ENCODE data around the gene TNRC18. TPM values are rescaled to one million over a fixed set of nuclear protein-coding genes. Genes with fewer than 3 reads are reported as not detected.
A peak's percentile ranks its signal among the peaks of the same experiment; 100 is the strongest.
"Not testable (repeated sequence)": the region's sequence is repeated elsewhere in the genome, so short reads cannot be mapped to it uniquely, and the experiment has no call there.

TNRC18 gene
- total RNA-seq, 1 experiment from 2014 or later: 10.2 TPM

- Histone ChIP-seq H4K20me1 (ENCODE audit: insufficient read depth, low read depth, low read length) (peaks cover 4% of the 10 kb centered on the region; the same call in 1 of the 2 replicates), H3K27me3 (ENCODE audit: low read length) (no peaks in the 10 kb centered on the region), H3K4me2 (ENCODE audit: low read depth, low read length, poor library complexity, severe bottlenecking) (no peak overlapping the region), H3K9me3 (ENCODE audit: low read length) (no peaks in the 10 kb centered on the region), H3K9ac (ENCODE audit: low read length) (no peak overlapping the region), H3K4me3 (ENCODE audit: low read length) (no peak overlapping the region), H3K9me2 (replicated peaks; ENCODE audit: insufficient read depth, low read length) (no peaks in the 10 kb centered on the region), H3K36me3 (ENCODE audit: insufficient read depth, low read length) (no peaks in the 10 kb centered on the region), H2AFZ (ENCODE audit: low read length) (no peak overlapping the region), H3K79me2 (ENCODE audit: low read length) (peaks cover 18% of the 10 kb centered on the region), H3K27ac (ENCODE audit: low read length) (no peak overlapping the region), H3K4me1 (ENCODE audit: low read length) (no peaks in the 10 kb centered on the region)
- DNase-seq: no peak
These were observed 47.7 kb downstream of the TNRC18 start for GRCh38 chr7:5375925-5376324.

- no peak for DNase-seq
- Histone ChIP-seq H3K4me2 (ENCODE audit: low read depth, low read length, poor library complexity, severe bottlenecking) (no peak overlapping the region), H3K4me1 (ENCODE audit: low read length) (no peaks in the 10 kb centered on the region), H3K79me2 (ENCODE audit: low read length) (peaks cover 4% of the 10 kb centered on the region; the same call in 1 of the 2 replicates), H4K20me1 (ENCODE audit: insufficient read depth, low read depth, low read length) (no peaks in the 10 kb centered on the region), H3K36me3 (ENCODE audit: insufficient read depth, low read length) (no peaks in the 10 kb centered on the region), H3K9me3 (ENCODE audit: low read length) (no peaks in the 10 kb centered on the region), H2AFZ (ENCODE audit: low read length) (no peak overlapping the region), H3K9ac (ENCODE audit: low read length) (no peak overlapping the region), H3K9me2 (replicated peaks; ENCODE audit: insufficient read depth, low read length) (no peaks in the 10 kb centered on the region), H3K4me3 (ENCODE audit: low read length) (no peak overlapping the region), H3K27ac (ENCODE audit: low read length) (no peak overlapping the region), H3K27me3 (ENCODE audit: low read length) (no peaks in the 10 kb centered on the region)
These were observed 49.2 kb downstream of the TNRC18 start for GRCh38 chr7:5374464-5374863.

- Histone ChIP-seq H3K9ac (ENCODE audit: low read length) (no peak overlapping the region), H3K27ac (ENCODE audit: low read length) (no peak overlapping the region), H2AFZ (ENCODE audit: low read length) (no peak overlapping the region), H3K4me3 (ENCODE audit: low read length) (no peak overlapping the region), H3K9me3 (ENCODE audit: low read length) (no peaks in the 10 kb centered on the region), H3K4me2 (ENCODE audit: low read depth, low read length, poor library complexity, severe bottlenecking) (no peak overlapping the region), H3K4me1 (ENCODE audit: low read length) (no peaks in the 10 kb centered on the region), H4K20me1 (ENCODE audit: insufficient read depth, low read depth, low read length) (no peaks in the 10 kb centered on the region), H3K27me3 (ENCODE audit: low read length) (no peaks in the 10 kb centered on the region), H3K9me2 (replicated peaks; ENCODE audit: insufficient read depth, low read length) (no peaks in the 10 kb centered on the region), H3K36me3 (ENCODE audit: insufficient read depth, low read length) (no peaks in the 10 kb centered on the region), H3K79me2 (ENCODE audit: low read length) (0 out of 2 replicates have a peak, but pooled peaks cover 2% of the 10 kb centered on the region)
- DNase-seq: no peak
These were observed 50.3 kb downstream of the TNRC18 start for GRCh38 chr7:5373300-5373699.

DNA sequence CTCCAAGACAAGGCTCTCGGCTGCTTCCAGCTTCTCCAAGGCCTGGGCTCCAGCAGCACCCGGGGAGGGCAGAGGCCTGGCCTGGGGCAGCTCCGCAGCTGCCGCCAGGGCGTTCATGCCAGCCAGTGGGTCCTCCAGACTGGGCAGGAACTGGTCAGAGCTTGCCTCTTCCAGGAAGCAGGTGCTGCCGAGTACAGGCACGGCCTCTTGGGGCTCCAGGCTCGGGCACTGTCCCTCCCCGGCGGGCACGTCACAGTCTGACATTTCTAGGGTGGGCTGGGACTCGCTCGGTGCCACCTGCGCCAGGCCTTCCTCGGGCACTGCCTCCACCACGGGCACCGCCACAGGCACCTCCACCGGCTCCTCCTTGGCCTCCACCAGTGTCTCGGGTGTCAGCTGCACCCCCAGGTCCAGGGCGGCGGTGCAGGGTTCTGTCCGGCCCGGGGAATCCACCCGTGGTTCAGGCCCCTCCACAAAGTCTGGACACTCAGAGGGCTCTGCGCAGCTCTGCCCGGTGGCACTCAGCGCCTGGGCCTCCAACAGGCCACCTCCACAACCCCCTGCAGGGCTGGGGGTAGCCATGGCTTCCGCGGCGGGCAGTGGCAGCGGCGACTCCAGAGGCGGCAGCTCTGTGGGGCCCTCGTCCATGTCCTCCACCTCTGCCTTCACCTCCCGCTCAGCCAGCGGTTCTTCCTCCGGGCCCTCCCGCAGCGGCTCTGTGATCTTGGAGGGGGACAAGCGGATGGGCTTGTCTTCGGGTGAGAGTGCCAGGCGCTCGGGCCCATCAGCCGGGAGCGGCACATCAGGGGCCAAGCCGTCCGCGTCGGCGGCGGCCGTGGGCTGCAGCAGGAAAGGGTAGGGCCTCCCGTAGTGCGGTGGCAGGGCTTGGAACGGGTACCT lies 52.9 kb downstream of the TNRC18 start:
- no peaks in the 10 kb centered on the region for H3K9me2 ChIP-seq (replicated peaks; ENCODE audit: insufficient read depth, low read length)
- H3K4me2 ChIP-seq (ENCODE audit: low read depth, low read length, poor library complexity, severe bottlenecking): no peak overlapping the region
- H3K4me1 ChIP-seq (ENCODE audit: low read length): peaks cover 7% of the 10 kb centered on the region
- no peak for DNase-seq
- H3K27ac ChIP-seq (ENCODE audit: low read length): no peak overlapping the region
- H3K79me2 ChIP-seq (ENCODE audit: low read length): peaks cover 11% of the 10 kb centered on the region
- no peak overlapping the region for H3K4me3 ChIP-seq (ENCODE audit: low read length)
- no peak overlapping the region for H2AFZ ChIP-seq (ENCODE audit: low read length)
- H3K36me3 ChIP-seq (ENCODE audit: insufficient read depth, low read length): no peaks in the 10 kb centered on the region
- H3K9ac ChIP-seq (ENCODE audit: low read length): no peak overlapping the region
- H4K20me1 ChIP-seq (ENCODE audit: insufficient read depth, low read depth, low read length): peaks cover 3% of the 10 kb centered on the region; the same call in 1 of the 2 replicates
- H3K9me3 ChIP-seq (ENCODE audit: low read length): no peaks in the 10 kb centered on the region
- H3K27me3 ChIP-seq (ENCODE audit: low read length): no peaks in the 10 kb centered on the region

- Histone ChIP-seq H3K4me1 (ENCODE audit: low read length) (peaks cover 11% of the 10 kb centered on the region), H3K27ac (ENCODE audit: low read length) (no peak overlapping the region), H3K36me3 (ENCODE audit: insufficient read depth, low read length) (no peaks in the 10 kb centered on the region), H3K27me3 (ENCODE audit: low read length) (no peaks in the 10 kb centered on the region), H2AFZ (ENCODE audit: low read length) (no peak overlapping the region), H3K4me2 (ENCODE audit: low read depth, low read length, poor library complexity, severe bottlenecking) (no peak overlapping the region), H3K9ac (ENCODE audit: low read length) (no peak overlapping the region), H3K4me3 (ENCODE audit: low read length) (no peak overlapping the region), H3K79me2 (ENCODE audit: low read length) (peaks cover 27% of the 10 kb centered on the region), H4K20me1 (ENCODE audit: insufficient read depth, low read depth, low read length) (peaks cover 3% of the 10 kb centered on the region), H3K9me3 (ENCODE audit: low read length) (no peaks in the 10 kb centered on the region), H3K9me2 (replicated peaks; ENCODE audit: insufficient read depth, low read length) (no peaks in the 10 kb centered on the region)
- no peak for DNase-seq
These were observed 56.0 kb downstream of the TNRC18 start for GRCh38 chr7:5367661-5368060.

GRCh38 chr7:5365976-5366625 lies 57.5 kb downstream of the TNRC18 start:
- not testable (repeated sequence) for H2AFZ ChIP-seq (ENCODE audit: low read length); H3K9me2 ChIP-seq (replicated peaks; ENCODE audit: insufficient read depth, low read length); H3K9ac ChIP-seq (ENCODE audit: low read length); H3K27ac ChIP-seq (ENCODE audit: low read length); H3K4me2 ChIP-seq (ENCODE audit: low read depth, low read length, poor library complexity, severe bottlenecking); H3K27me3 ChIP-seq (ENCODE audit: low read length); H3K9me3 ChIP-seq (ENCODE audit: low read length); H4K20me1 ChIP-seq (ENCODE audit: insufficient read depth, low read depth, low read length); H3K4me3 ChIP-seq (ENCODE audit: low read length); H3K36me3 ChIP-seq (ENCODE audit: insufficient read depth, low read length)
- DNase-seq: peak; percentile 92
- Histone ChIP-seq H3K79me2 (ENCODE audit: low read length) (peaks cover 27% of the 10 kb centered on the region), H3K4me1 (ENCODE audit: low read length) (peaks cover 11% of the 10 kb centered on the region)

- no peak overlapping the region for H3K9ac ChIP-seq (ENCODE audit: low read length)
- no peak overlapping the region for H3K27ac ChIP-seq (ENCODE audit: low read length)
- DNase-seq: no peak
- H3K4me1 ChIP-seq (ENCODE audit: low read length): peaks cover 11% of the 10 kb centered on the region
- H3K4me2 ChIP-seq (ENCODE audit: low read depth, low read length, poor library complexity, severe bottlenecking): no peak overlapping the region
- peaks cover 3% of the 10 kb centered on the region for H4K20me1 ChIP-seq (ENCODE audit: insufficient read depth, low read depth, low read length)
- H3K36me3 ChIP-seq (ENCODE audit: insufficient read depth, low read length): 0 out of 2 replicates have a peak, but pooled peaks cover 6% of the 10 kb centered on the region
- H3K27me3 ChIP-seq (ENCODE audit: low read length): no peaks in the 10 kb centered on the region
- H2AFZ ChIP-seq (ENCODE audit: low read length): no peak overlapping the region
- no peaks in the 10 kb centered on the region for H3K9me2 ChIP-seq (replicated peaks; ENCODE audit: insufficient read depth, low read length)
- H3K4me3 ChIP-seq (ENCODE audit: low read length): no peak overlapping the region
- H3K9me3 ChIP-seq (ENCODE audit: low read length): no peaks in the 10 kb centered on the region
- peaks cover 25% of the 10 kb centered on the region for H3K79me2 ChIP-seq (ENCODE audit: low read length)
These were observed 59.9 kb downstream of the TNRC18 start for GRCh38 chr7:5363729-5364128.

DNA sequence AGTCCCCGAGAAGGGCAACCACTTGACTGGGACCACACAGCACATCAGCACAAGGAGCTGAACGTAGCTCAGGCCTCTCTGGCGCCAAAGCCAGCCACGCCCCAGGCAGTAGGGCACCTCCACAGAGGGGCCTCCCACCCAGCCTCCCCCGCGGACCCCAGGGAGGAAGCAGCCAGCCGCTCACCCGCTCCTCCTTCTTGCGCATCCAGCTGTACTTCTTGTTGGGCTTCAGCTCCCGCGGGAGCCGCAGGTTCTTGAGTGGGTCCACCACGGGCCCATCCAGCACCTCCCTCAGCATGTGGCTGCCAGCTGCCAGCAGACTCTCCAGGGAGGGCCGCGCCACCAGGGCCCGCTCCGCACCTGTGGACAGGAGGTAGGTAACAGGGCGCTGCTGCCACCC lies 61.2 kb downstream of the TNRC18 start:
- no peaks in the 10 kb centered on the region for H3K9me3 ChIP-seq (ENCODE audit: low read length)
- H3K4me1 ChIP-seq (ENCODE audit: low read length): peaks cover 11% of the 10 kb centered on the region
- DNase-seq: no peak
- no peak overlapping the region for H3K27ac ChIP-seq (ENCODE audit: low read length)
- peaks cover 3% of the 10 kb centered on the region for H4K20me1 ChIP-seq (ENCODE audit: insufficient read depth, low read depth, low read length)
- H3K9ac ChIP-seq (ENCODE audit: low read length): no peak overlapping the region
- H2AFZ ChIP-seq (ENCODE audit: low read length): no peak overlapping the region
- H3K4me3 ChIP-seq (ENCODE audit: low read length): no peak overlapping the region
- 0 out of 2 replicates have a peak, but pooled peaks cover 6% of the 10 kb centered on the region for H3K36me3 ChIP-seq (ENCODE audit: insufficient read depth, low read length)
- H3K9me2 ChIP-seq (replicated peaks; ENCODE audit: insufficient read depth, low read length): no peaks in the 10 kb centered on the region
- H3K79me2 ChIP-seq (ENCODE audit: low read length): peaks cover 21% of the 10 kb centered on the region
- no peaks in the 10 kb centered on the region for H3K27me3 ChIP-seq (ENCODE audit: low read length)
- H3K4me2 ChIP-seq (ENCODE audit: low read depth, low read length, poor library complexity, severe bottlenecking): no peak overlapping the region
